ENCODE data around the gene GNG12. TPM values are rescaled to one million over a fixed set of nuclear protein-coding genes. Genes with fewer than 3 reads are reported as not detected.

The GNG12 gene
- total and polyA plus RNA-seq, 8 donors, result 21.7 to 189 (median 59.6) TPM

DNA sequence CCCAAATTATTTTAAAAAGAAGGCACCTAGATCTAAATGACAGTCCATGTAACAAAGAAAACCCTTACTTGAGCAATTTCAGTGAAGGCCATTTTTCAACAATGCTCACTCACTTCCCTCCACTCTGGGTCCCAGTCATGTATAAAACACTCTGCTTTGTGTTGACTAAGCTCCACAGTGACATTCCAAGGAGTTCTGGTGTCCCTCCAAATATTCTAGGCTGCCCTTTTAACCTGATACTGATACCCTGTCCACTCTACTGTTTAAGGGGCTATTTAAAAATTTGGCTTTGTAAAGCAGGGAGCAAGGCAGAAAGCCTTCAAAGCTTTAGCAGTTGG lies 73.6 kb downstream of the GNG12 start:
- intact Hi-C loops (cut with DNase I; ENCODE audit: low total_unique reads), result loop anchor here (5.0 to 10.0 kb wide), 2 partner anchors 197 to 225 kb away; no protein-coding TSS in a partner anchor
- DNase-seq, result no peak
- no peaks in the 10 kb centered on the region for H3K9me3 ChIP-seq
- peak overlapping the region; percentile 79 to 83 (median 82) for H3K27ac ChIP-seq
- TF ChIP-seq EP300 (IDR thresholded peaks at IDR 0.05) (no peak), POLR2A (IDR thresholded peaks at IDR 0.05) (no peak), POLR2AphosphoS5 (IDR thresholded peaks at IDR 0.05) (no peak)
- TF ChIP-seq, protein P1, sequence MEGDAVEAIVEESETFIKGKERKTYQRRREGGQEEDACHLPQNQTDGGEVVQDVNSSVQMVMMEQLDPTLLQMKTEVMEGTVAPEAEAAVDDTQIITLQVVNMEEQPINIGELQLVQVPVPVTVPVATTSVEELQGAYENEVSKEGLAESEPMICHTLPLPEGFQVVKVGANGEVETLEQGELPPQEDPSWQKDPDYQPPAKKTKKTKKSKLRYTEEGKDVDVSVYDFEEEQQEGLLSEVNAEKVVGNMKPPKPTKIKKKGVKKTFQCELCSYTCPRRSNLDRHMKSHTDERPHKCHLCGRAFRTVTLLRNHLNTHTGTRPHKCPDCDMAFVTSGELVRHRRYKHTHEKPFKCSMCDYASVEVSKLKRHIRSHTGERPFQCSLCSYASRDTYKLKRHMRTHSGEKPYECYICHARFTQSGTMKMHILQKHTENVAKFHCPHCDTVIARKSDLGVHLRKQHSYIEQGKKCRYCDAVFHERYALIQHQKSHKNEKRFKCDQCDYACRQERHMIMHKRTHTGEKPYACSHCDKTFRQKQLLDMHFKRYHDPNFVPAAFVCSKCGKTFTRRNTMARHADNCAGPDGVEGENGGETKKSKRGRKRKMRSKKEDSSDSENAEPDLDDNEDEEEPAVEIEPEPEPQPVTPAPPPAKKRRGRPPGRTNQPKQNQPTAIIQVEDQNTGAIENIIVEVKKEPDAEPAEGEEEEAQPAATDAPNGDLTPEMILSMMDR (IDR thresholded peaks at IDR 0.05), result no peak
- no peak overlapping the region for H3K4me3 ChIP-seq
- H3K36me3 ChIP-seq, result no peaks in the 10 kb centered on the region
- H3K27me3 ChIP-seq, result no peaks in the 10 kb centered on the region
- H3K4me1 ChIP-seq, result peaks cover 14 to 55% (median 36%) of the 10 kb centered on the region in 4 donors

DNA sequence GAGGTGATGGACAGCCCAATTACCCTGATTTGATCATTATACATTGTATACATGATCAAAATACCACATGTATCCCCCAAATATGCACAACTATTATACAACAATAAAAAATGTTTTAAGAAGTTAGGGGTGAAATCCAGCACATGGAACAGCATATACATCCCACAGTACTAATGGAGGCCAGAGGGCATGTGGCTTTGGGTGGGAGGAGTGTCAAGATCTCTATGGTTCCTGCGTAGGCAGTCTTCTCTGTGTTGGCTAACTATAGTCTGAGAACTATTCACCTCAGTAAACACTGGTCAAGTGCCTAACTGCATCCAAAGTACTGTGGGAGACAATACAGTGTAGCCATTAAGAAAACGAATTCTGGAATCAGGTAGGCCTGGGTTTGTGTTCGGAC lies 74.2 kb downstream of the GNG12 start:
- WGBS, 5 donors, result 68 to 88% (median 82%) methylated on average over 3 of the region's 3 CpGs
- Histone ChIP-seq H3K4me3 (no peak overlapping the region), H3K27me3 (no peaks in the 10 kb centered on the region), H3K27ac (peak overlapping the region; percentile 14 to 83 (median 82)), H3K9me3 (no peaks in the 10 kb centered on the region), H3K36me3 (no peaks in the 10 kb centered on the region), H3K4me1 (peaks cover 14 to 54% (median 35%) of the 10 kb centered on the region in 4 donors)
- intact Hi-C loops (cut with DNase I; ENCODE audit: low total_unique reads), result no loop called here
- DNase-seq, result no peak
- TF ChIP-seq POLR2AphosphoS5 (IDR thresholded peaks at IDR 0.05) (no peak), POLR2A (IDR thresholded peaks at IDR 0.05) (no peak), EP300 (IDR thresholded peaks at IDR 0.05) (no peak)
- TF ChIP-seq, protein P1 (IDR thresholded peaks at IDR 0.05), result no peak

DNA sequence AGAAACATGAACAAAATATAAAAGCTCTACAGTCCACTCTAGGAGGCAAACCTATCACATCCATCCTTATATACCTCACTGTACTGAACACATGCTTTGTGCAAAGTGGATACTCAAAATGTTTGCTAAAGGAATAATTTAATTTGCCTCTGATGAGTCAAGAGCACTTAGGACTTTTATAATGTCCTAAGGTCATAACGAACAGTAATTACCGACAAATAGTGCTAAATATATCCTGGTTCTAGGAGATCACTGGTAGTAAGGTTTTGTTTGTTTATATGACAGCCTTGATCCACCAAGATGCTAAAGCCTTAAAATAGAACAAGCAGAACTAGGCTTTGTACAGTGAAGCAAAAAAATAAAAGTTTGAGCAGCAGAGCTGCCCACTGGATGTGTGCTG lies 77.6 kb downstream of the GNG12 start:
- Histone ChIP-seq H3K27ac (no peak overlapping the region), H3K9me3 (no peaks in the 10 kb centered on the region), H3K27me3 (no peaks in the 10 kb centered on the region), H3K4me1 (peaks cover 16 to 76% (median 47%) of the 10 kb centered on the region in 4 donors), H3K36me3 (no peaks in the 10 kb centered on the region), H3K4me3 (no peak overlapping the region)
- DNase-seq, result no peak
- intact Hi-C loops (cut with DNase I; ENCODE audit: low total_unique reads), result no loop called here
- WGBS, 5 donors, result 49 to 84% (median 72%) methylated on average over 2 of the region's 2 CpGs
- TF ChIP-seq, protein P1 (IDR thresholded peaks at IDR 0.05), result no peak
- no peak for TF ChIP-seq EP300 (IDR thresholded peaks at IDR 0.05)
- no peak for TF ChIP-seq POLR2A (IDR thresholded peaks at IDR 0.05)
- no peak for TF ChIP-seq POLR2AphosphoS5 (IDR thresholded peaks at IDR 0.05)

DNA sequence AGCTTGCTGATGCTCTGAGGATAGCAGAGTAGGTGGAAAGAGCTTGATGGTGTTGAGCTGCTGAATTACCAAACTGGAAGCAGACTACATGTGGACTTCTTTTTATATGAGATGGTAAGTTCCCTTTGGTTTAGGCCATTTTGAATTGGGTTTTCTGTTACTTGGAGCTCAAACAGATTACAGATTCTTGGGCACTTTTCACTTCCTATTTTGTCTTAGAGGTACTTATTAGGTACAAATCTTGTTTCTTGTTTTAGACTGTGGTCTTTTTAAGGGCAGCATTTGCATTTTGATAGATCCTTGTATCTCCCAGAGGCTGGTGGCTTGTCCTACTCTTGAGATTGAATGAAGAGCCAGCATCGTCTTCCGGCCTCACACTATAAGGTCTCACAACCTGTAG lies 78.1 kb downstream of the GNG12 start:
- Histone ChIP-seq H3K9me3 (no peaks in the 10 kb centered on the region), H3K27me3 (no peaks in the 10 kb centered on the region), H3K4me1 (peaks cover 18 to 76% (median 47%) of the 10 kb centered on the region in 4 donors), H3K36me3 (no peaks in the 10 kb centered on the region), H3K27ac (no peak overlapping the region), H3K4me3 (no peak overlapping the region)
- no peak for TF ChIP-seq POLR2A (IDR thresholded peaks at IDR 0.05)
- TF ChIP-seq, protein P1 (IDR thresholded peaks at IDR 0.05), result no peak
- no peak for TF ChIP-seq POLR2AphosphoS5 (IDR thresholded peaks at IDR 0.05)
- TF ChIP-seq EP300 (IDR thresholded peaks at IDR 0.05), result no peak
- WGBS, 5 donors, result 95 to 100% (median 99%) methylated on average over 2 of the region's 2 CpGs
- intact Hi-C loops (cut with DNase I; ENCODE audit: low total_unique reads), result no loop called here
- no peak for DNase-seq

All from stomach (tissue), 9 donors.